ENCODE results near the gene OGFOD2. TPM values are rescaled to one million over a fixed set of nuclear protein-coding genes. Genes with fewer than 3 reads are reported as not detected.

Gene OGFOD2
- total and polyA plus RNA-seq, 9 of the 15 experiments (the other 6 are each of a cell fraction or from before 2014, with no cell fraction given): 1.4 to 111 (median 18.5) TPM

GRCh38 chr12:122974892-122975789 is at the start of gene OGFOD2 (continued):
- TF ChIP-seq ELK1 (CRISPR knock-in tag; IDR thresholded peaks at IDR 0.05) (no peak), RBM15 (IDR thresholded peaks at IDR 0.05; ENCODE audit: insufficient read depth, low read length) (no peak), ZNF212 (CRISPR knock-in tag; IDR thresholded peaks at IDR 0.05) (no peak), AFF1 (IDR thresholded peaks at IDR 0.05; ENCODE audit: low read depth in 1 of 2, partially characterized antibody in 2 of 2) (peak in 1 of 2 experiments; percentile 1), FOSL1 (tag; conservative IDR thresholded peaks at IDR 0.05) (peak; percentile 27; the same call in 1 of the 2 replicates), ZNF324 (CRISPR knock-in tag; IDR thresholded peaks at IDR 0.05) (no peak), TCF15 (CRISPR knock-in tag; IDR thresholded peaks at IDR 0.05) (no peak), KDM2B (CRISPR knock-in tag; IDR thresholded peaks at IDR 0.05) (no peak), ZBTB34 (CRISPR knock-in tag; IDR thresholded peaks at IDR 0.05) (no peak), STAG1 (CRISPR knock-in tag; IDR thresholded peaks at IDR 0.05; ENCODE audit: borderline replicate concordance) (no peak), ZNF696 (CRISPR knock-in tag; conservative IDR thresholded peaks at IDR 0.05) (no peak), KLF1 (tag; IDR thresholded peaks at IDR 0.05) (peak; percentile 14; the same call in 1 of the 2 replicates), ZNF121 (CRISPR knock-in tag; conservative IDR thresholded peaks at IDR 0.05) (no peak), E2F5 (CRISPR knock-in tag; IDR thresholded peaks at IDR 0.05) (peak; percentile 75; the same call in 1 of the 2 replicates), MCM5 (IDR thresholded peaks at IDR 0.05; ENCODE audit: low read depth) (no peak), ZNF347 (CRISPR knock-in tag; IDR thresholded peaks at IDR 0.05; ENCODE audit: low read depth) (no peak), PTRF (tag; IDR thresholded peaks at IDR 0.05) (no peak), ETV1 (tag; conservative IDR thresholded peaks at IDR 0.05; ENCODE audit: low read depth) (peak; percentile 6; the same call in 1 of the 2 replicates), RFX7 (CRISPR knock-in tag; IDR thresholded peaks at IDR 0.05) (no peak)

All from K562 (cell line).